SKM-1 (cell line): ENCODE data around the gene MPP3.
"Not testable (repeated sequence)": the region's sequence is repeated elsewhere in the genome, so short reads cannot be mapped to it uniquely, and the experiment has no call there.

Experiments used
- DNase-seq: peaks from one replicate; lab custom pipeline; 2025; ENCODE audit not compliant: unreplicated experiment; lab: John Stamatoyannopoulos, UW

Gene MPP3

GRCh38 chr17:43832976-43833829 lies at the start of gene MPP3:
MPP3 (minus strand) TSS chr17:43833146; CDS start chr17:43831906, 1,240 bp downstream.
- DNase-seq: no peak

- DNase-seq: no peak
Observed at GRCh38 chr17:43881758-43882505, 49.0 kb upstream of the MPP3 start.

GRCh38 chr17:43881181-43881580 lies 48.2 kb upstream of the MPP3 start:
- no peak for DNase-seq

GRCh38 chr17:43880420-43880991 lies 47.6 kb upstream of the MPP3 start:
- DNase-seq: peak; percentile 9

GRCh38 chr17:43879723-43880419 lies 46.9 kb upstream of the MPP3 start:
- DNase-seq: no peak

GRCh38 chr17:43878260-43879175 lies 45.6 kb upstream of the MPP3 start:
- DNase-seq: peak; percentile 55

GRCh38 chr17:43877451-43878155 lies 44.7 kb upstream of the MPP3 start:
- no peak for DNase-seq

GRCh38 chr17:43877031-43877430 lies 44.1 kb upstream of the MPP3 start:
- no peak for DNase-seq

- no peak for DNase-seq
Observed at GRCh38 chr17:43875476-43876147, 42.7 kb upstream of the MPP3 start.

- no peak for DNase-seq
Observed at GRCh38 chr17:43874293-43874692, 41.3 kb upstream of the MPP3 start.

- no peak for DNase-seq
Observed at GRCh38 chr17:43873815-43874214, 40.9 kb upstream of the MPP3 start.

- no peak for DNase-seq
Observed at GRCh38 chr17:43873091-43873490, 40.1 kb upstream of the MPP3 start.

- DNase-seq: no peak
Observed at GRCh38 chr17:43871946-43872690, 39.2 kb upstream of the MPP3 start.

GRCh38 chr17:43869031-43869430 lies 36.1 kb upstream of the MPP3 start:
- DNase-seq: not testable (repeated sequence)

GRCh38 chr17:43868226-43868994 lies 35.5 kb upstream of the MPP3 start:
- peak; percentile 12 for DNase-seq

- DNase-seq: no peak
Observed at GRCh38 chr17:43864161-43864984, 31.4 kb upstream of the MPP3 start.

GRCh38 chr17:43861960-43862359 lies 29.0 kb upstream of the MPP3 start:
- no peak for DNase-seq
